Measurements from ENCODE around the gene DEF6. TPM values are rescaled to one million over a fixed set of nuclear protein-coding genes. Genes with fewer than 3 reads are reported as not detected.

DEF6 gene
- polyA plus RNA-seq, 1 experiment, result 4.1 TPM

- no peaks in the 10 kb centered on the region for H3K27me3 ChIP-seq (ENCODE audit: control insufficient read depth, insufficient read depth, low read length)
- peaks cover 11% of the 10 kb centered on the region for H3K36me3 ChIP-seq (ENCODE audit: control insufficient read depth, insufficient read depth, low read length)
- no peak overlapping the region for H3K4me3 ChIP-seq (ENCODE audit: low read depth, low read length)
- ChIA-PET POLR2A (no interaction called here), CTCF (interaction anchor here (1.0 to 1.5 kb wide), 2 partner anchors 10 to 14 kb away, joined by 3 to 4 read pairs; no protein-coding TSS in a partner anchor)
- DNase-seq (ENCODE audit: low read depth), result no peak
- TF ChIP-seq, protein P1, sequence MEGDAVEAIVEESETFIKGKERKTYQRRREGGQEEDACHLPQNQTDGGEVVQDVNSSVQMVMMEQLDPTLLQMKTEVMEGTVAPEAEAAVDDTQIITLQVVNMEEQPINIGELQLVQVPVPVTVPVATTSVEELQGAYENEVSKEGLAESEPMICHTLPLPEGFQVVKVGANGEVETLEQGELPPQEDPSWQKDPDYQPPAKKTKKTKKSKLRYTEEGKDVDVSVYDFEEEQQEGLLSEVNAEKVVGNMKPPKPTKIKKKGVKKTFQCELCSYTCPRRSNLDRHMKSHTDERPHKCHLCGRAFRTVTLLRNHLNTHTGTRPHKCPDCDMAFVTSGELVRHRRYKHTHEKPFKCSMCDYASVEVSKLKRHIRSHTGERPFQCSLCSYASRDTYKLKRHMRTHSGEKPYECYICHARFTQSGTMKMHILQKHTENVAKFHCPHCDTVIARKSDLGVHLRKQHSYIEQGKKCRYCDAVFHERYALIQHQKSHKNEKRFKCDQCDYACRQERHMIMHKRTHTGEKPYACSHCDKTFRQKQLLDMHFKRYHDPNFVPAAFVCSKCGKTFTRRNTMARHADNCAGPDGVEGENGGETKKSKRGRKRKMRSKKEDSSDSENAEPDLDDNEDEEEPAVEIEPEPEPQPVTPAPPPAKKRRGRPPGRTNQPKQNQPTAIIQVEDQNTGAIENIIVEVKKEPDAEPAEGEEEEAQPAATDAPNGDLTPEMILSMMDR (IDR thresholded peaks at IDR 0.05; ENCODE audit: insufficient read depth, low read depth, low read length), result no peak
Measured at GRCh38 chr6:35358086-35358485, 60.5 kb downstream of the DEF6 start.

DNA sequence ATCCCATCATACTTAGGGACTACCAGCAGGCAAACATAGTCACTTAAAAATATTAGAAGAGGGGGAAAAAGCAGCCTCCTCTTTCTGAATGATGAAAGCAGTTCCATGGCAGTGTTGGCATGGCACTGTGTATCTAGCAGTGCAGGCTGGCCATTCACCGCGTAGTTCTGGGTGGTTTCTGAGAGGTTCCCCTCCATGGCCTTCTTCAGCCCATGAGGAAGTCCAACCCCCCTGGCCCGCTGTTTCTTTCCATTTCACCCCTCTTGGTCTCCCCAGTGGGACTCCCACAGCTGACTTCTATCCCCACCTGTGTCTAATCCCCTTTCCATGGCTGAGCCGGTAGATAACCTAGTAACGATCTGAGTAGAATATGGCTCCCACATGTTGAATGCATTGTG is 61.7 kb downstream of the DEF6 start:
- H3K27me3 ChIP-seq (ENCODE audit: control insufficient read depth, insufficient read depth, low read length), result no peaks in the 10 kb centered on the region
- TF ChIP-seq, protein P1 (IDR thresholded peaks at IDR 0.05; ENCODE audit: insufficient read depth, low read depth, low read length), result no peak
- no peak for DNase-seq (ENCODE audit: low read depth)
- no peak overlapping the region for H3K4me3 ChIP-seq (ENCODE audit: low read depth, low read length)
- peaks cover 8% of the 10 kb centered on the region for H3K36me3 ChIP-seq (ENCODE audit: control insufficient read depth, insufficient read depth, low read length)
- POLR2A ChIA-PET, result no interaction called here
- CTCF ChIA-PET, result interaction anchor here (1.2 to 3.8 kb wide), 2 partner anchors 16 to 66 kb away, joined by 3 to 15 read pairs; partner anchors contain the start of gene PPARD

GRCh38 chr6:35359744-35360348 is 62.2 kb downstream of the DEF6 start:
- ChIA-PET POLR2A (no interaction called here), CTCF (interaction anchor here (1.2 to 3.8 kb wide), 3 partner anchors 11 to 66 kb away, joined by 3 to 15 read pairs (median 8); partner anchors contain the start of gene PPARD)
- peaks cover 8% of the 10 kb centered on the region for H3K36me3 ChIP-seq (ENCODE audit: control insufficient read depth, insufficient read depth, low read length)
- no peaks in the 10 kb centered on the region for H3K27me3 ChIP-seq (ENCODE audit: control insufficient read depth, insufficient read depth, low read length)
- TF ChIP-seq, protein P1 (IDR thresholded peaks at IDR 0.05; ENCODE audit: insufficient read depth, low read depth, low read length), result no peak
- no peak for DNase-seq (ENCODE audit: low read depth)
- no peak overlapping the region for H3K4me3 ChIP-seq (ENCODE audit: low read depth, low read length)

DNA sequence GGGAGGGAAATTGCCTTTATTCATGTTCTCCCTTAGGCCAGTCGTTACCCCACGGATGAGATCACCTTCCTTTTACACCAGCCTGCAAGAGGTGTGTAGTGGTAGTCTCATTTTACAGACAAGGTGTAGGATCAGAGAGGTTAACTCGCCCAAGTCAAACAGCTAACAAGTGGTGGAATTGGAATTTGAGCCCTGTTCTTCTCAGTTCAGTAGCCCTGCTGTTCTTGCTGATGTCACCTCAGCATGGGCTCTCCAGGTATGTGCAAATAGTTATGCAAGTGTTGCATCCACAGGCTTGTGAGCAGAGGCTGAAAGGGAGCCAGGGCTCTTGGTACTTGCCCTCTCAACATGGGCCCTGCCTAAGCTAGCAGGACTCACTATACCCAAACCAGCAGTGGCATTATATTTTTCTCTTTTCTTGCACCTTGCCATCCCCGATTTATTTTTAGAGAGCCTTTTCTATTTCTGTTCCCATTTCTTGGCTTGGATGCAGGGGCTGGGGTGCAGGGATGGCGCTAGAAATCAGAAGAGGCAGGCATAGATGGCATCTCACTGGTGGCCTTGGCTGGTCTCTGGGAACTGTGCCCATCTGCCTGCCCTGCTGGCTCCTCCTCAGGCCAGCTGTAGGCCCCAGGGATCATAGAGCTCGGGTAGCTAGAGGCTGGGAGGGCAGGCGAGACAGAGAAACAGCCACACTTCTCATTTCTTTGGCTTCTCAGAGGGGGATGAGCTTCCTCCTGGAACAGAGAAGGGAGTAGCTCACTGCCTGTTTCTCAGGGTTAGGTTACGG is 62.9 kb downstream of the DEF6 start:
- CTCF ChIA-PET, result interaction anchor here (1.2 to 3.8 kb wide), 4 partner anchors 12 to 65 kb away, joined by 3 to 15 read pairs (median 6); partner anchors contain the start of gene PPARD
- Histone ChIP-seq H3K36me3 (ENCODE audit: control insufficient read depth, insufficient read depth, low read length) (peaks cover 8% of the 10 kb centered on the region), H3K4me3 (ENCODE audit: low read depth, low read length) (no peak overlapping the region), H3K27me3 (ENCODE audit: control insufficient read depth, insufficient read depth, low read length) (no peaks in the 10 kb centered on the region)
- no peak for DNase-seq (ENCODE audit: low read depth)
- TF ChIP-seq, protein P1 (IDR thresholded peaks at IDR 0.05; ENCODE audit: insufficient read depth, low read depth, low read length), result no peak
- POLR2A ChIA-PET, result interaction anchor here (0.6 kb wide), 1 partner anchor 9 kb away, joined by 19 read pairs; no protein-coding TSS in a partner anchor

GRCh38 chr6:35362200-35362599 is 64.6 kb downstream of the DEF6 start:
- ChIA-PET CTCF (interaction anchor here (2.5 to 3.8 kb wide), 2 partner anchors 13 to 19 kb away, joined by 8 to 15 read pairs; partner anchors contain the start of gene PPARD), POLR2A (no interaction called here)
- TF ChIP-seq, protein P1 (IDR thresholded peaks at IDR 0.05; ENCODE audit: insufficient read depth, low read depth, low read length), result no peak

More at GRCh38 chr6:35362200-35362599, 64.6 kb downstream of the DEF6 start:
- DNase-seq (ENCODE audit: low read depth), result no peak
- peaks cover 6% of the 10 kb centered on the region for H3K36me3 ChIP-seq (ENCODE audit: control insufficient read depth, insufficient read depth, low read length)
- no peaks in the 10 kb centered on the region for H3K27me3 ChIP-seq (ENCODE audit: control insufficient read depth, insufficient read depth, low read length)
- H3K4me3 ChIP-seq (ENCODE audit: low read depth, low read length), result no peak overlapping the region
